Heart right ventricle (tissue), 16 donors: ENCODE measurements around the gene UBASH3B. TPM values are rescaled to one million over a fixed set of nuclear protein-coding genes. Genes with fewer than 3 reads are reported as not detected.

Source experiments
- ATAC-seq, 8 donors: fragments of 200-7000 bp; cut with Tn5 transposase; one replicate each; pipeline ENCODE4 v1.9.1; 2020; ENCODE audit warnings: mild to moderate bottlenecking in 8 of 8, moderate library complexity in 8 of 8, moderate number of reproducible peaks in 1 of 8
- DNase-seq, 2 donors: peaks; one replicate each; pipeline ENCODE4 v3.0.0-alpha.2; 2020
- H3K27ac ChIP-seq, 10 donors: fragments of 200-600 bp; sonication (generic) in 2 of 10; one replicate each; pipeline versions ENCODE4 v1.5.0 to v1.8.0; 2020 to 2022; ENCODE audit warnings: mild to moderate bottlenecking in 3 of 10
- H3K27me3 ChIP-seq, 7 donors: fragments of 200-600 bp; one replicate each; pipeline ENCODE4 v1.8.0; 2021 to 2022; ENCODE audit warnings: mild to moderate bottlenecking in 2 of 7
- H3K36me3 ChIP-seq, 9 donors: fragments of 200-600 bp; sonication (generic) in 1 of 9; one replicate each; pipeline versions ENCODE4 v1.5.0 to v1.8.0; 2020 to 2022; ENCODE audit warnings: mild to moderate bottlenecking in 2 of 9
- H3K4me1 ChIP-seq, 9 donors: fragments of 200-600 bp; sonication (generic) in 1 of 9; one replicate each; pipeline versions ENCODE4 v1.5.0 to v1.8.0; 2020 to 2022; ENCODE audit warnings: mild to moderate bottlenecking in 4 of 9
- H3K4me3 ChIP-seq, 10 donors: fragments of 200-600 bp; sonication (generic) in 2 of 10; one replicate each; pipeline versions ENCODE4 v1.5.0 to v1.8.0; 2020 to 2022; ENCODE audit warnings: mild to moderate bottlenecking in 7 of 10, moderate library complexity in 2 of 10
- H3K9me3 ChIP-seq, 11 donors: fragments of 200-600 bp in 10 of 11; sonication (generic) in 2 of 11; one replicate each; pipeline versions ENCODE4 v1.5.0 to v1.8.0; 2013 to 2022; ENCODE audit warnings: mild to moderate bottlenecking in 2 of 11, control low read depth in 1 of 11, moderate library complexity in 1 of 11
- CTCF ChIP-seq, 9 donors: fragments of 200-600 bp; sonication (generic) in 2 of 9; IDR thresholded peaks; one replicate each; pipeline versions ENCODE4 v1.5.0 to v1.8.0; 2021 to 2022; ENCODE audit warnings: antibody characterized with exemption in 9 of 9, mild to moderate bottlenecking in 5 of 9, moderate library complexity in 1 of 9
- WGBS, 2 donors: extraction: QIAGEN DNeasy Blood & Tissue Kit; methylation state at CpG; one replicate each; pipeline ENCODE4 v1.1.7; 2013; ENCODE audit warnings: inconsistent platforms in 1 of 2; 5-methylcytosine and 5-hydroxymethylcytosine counted together
- intact Hi-C, 10 donors: fragments of 100-400 bp; cut with DNase I; formaldehyde crosslinking; loops; one replicate each; pipeline versions ENCODE4 v1.11.1 to v1.14.2; 2022
- polyA plus RNA-seq, 2 donors: library from polyadenylated mRNA; stranded (reverse); fragments of 200-250 nt; gene quantifications; one replicate each; pipeline ENCODE4 v1.2.3, GENCODE V29; 2013
- total RNA-seq, 10 donors: library from RNA; stranded (reverse); fragmentation: NEBNext Ultra II Directional in 3 of 10; extraction: Animal tissue kit (Norgen Biotek cat#: 25700) in 3 of 10; gene quantifications; one replicate each; pipeline versions ENCODE4 v1.2.1 to v1.2.4, GENCODE V29; 2021 to 2023
- donor health status: Arrhythmogenic right ventricular cardiomyopathy.
- donor health status: ischemic (EF 13 %, LVEDD 7.1; RV severe dilation, severe dysfunction).
- donor health status: healthy with polysubstance abuse.
- donor health status: DM: no; HTN: yes; CAD: no.
- donor health status: DM: no; HTN: no; CAD: no.
- donor health status: ischemic (EF 25% LVEDD 6.9; RV normal size, moderate dysfunction).
- donor health status: ischemic (EF 25% LVEDD 5.7; RV mildly dilated, moderate dysfunction).
- donor health status: healthy.
- donor health status: DM: yes; HTN: yes; CAD: no.
- donor health status: Ischemic cardiomyopathy.
- donor health status: ischemic (EF 35%, LVEDD 5.7; RV mildly dilated, moderate dysfunction).
- donor health status: nonischemic (EF 11% LVEDD 7.7; RV severe dilation, severe dysfunction).
- donor health status: DM: yes; HTN: yes; CAD: no.
- donor health status: PGD.
- donor health status: ischemic (EF 29% LVEDD 5.4; RV normal size, mild dysfunction).
- donor health status: nonischemic (EF 23%, LVEDD 6.1; RV moderate dilation, normal function).

UBASH3B gene
- total and polyA plus RNA-seq, 12 donors, result 0.51 to 8.0 (median 1.5) TPM

- DNase-seq (no peak), ATAC-seq (no peak)
- Histone ChIP-seq H3K27me3 (no peaks in the 10 kb centered on the region), H3K4me3 (no peak overlapping the region), H3K27ac (no peak overlapping the region), H3K9me3 (no peaks in the 10 kb centered on the region), H3K36me3 (no peaks in the 10 kb centered on the region), H3K4me1 (peaks cover 0 to 8% (median 0%) of the 10 kb centered on the region in 9 donors)
- TF ChIP-seq CTCF (IDR thresholded peaks at IDR 0.05), result no peak
- intact Hi-C loops, result no loop called here
- 71% methylated on average over 7 of the region's 7 CpGs for WGBS, 2 donors
Observed at GRCh38 chr11:122764371-122765090, 109.0 kb downstream of the UBASH3B start.

- DNase-seq (no peak), ATAC-seq (no peak)
- Histone ChIP-seq H3K27me3 (no peaks in the 10 kb centered on the region), H3K4me3 (no peak overlapping the region), H3K27ac (no peak overlapping the region), H3K4me1 (peaks cover 0 to 8% (median 0%) of the 10 kb centered on the region in 9 donors), H3K36me3 (no peaks in the 10 kb centered on the region), H3K9me3 (no peaks in the 10 kb centered on the region)
- no peak for TF ChIP-seq CTCF (IDR thresholded peaks at IDR 0.05)
- intact Hi-C loops, result no loop called here
- WGBS, 2 donors, result 94 to 96% methylated on average over 4 of the region's 4 CpGs
Observed at GRCh38 chr11:122765487-122766131, 110.1 kb downstream of the UBASH3B start.

- Histone ChIP-seq H3K4me3 (no peak overlapping the region), H3K27ac (no peak overlapping the region), H3K36me3 (no peaks in the 10 kb centered on the region), H3K27me3 (peaks cover 0 to 8% (median 0%) of the 10 kb centered on the region in 7 donors), H3K9me3 (no peaks in the 10 kb centered on the region), H3K4me1 (peaks cover 0 to 24% (median 2%) of the 10 kb centered on the region in 9 donors)
- 63% methylated on average over 4 of the region's 4 CpGs for WGBS, 2 donors
- ATAC-seq (no peak), DNase-seq (no peak)
- no peak for TF ChIP-seq CTCF (IDR thresholded peaks at IDR 0.05)
- intact Hi-C loops, result no loop called here
Observed at GRCh38 chr11:122769126-122769780, 113.7 kb downstream of the UBASH3B start.

GRCh38 chr11:122772945-122773344 lies 117.4 kb downstream of the UBASH3B start:
- intact Hi-C loops, result no loop called here
- 69 to 73% methylated on average over 7 of the region's 7 CpGs for WGBS, 2 donors
- Histone ChIP-seq H3K27ac (peak overlapping the region in 2 of 10 donors; percentile 24 to 61), H3K4me3 (no peak overlapping the region), H3K4me1 (peaks cover 0 to 48% (median 9%) of the 10 kb centered on the region in 9 donors), H3K9me3 (no peaks in the 10 kb centered on the region), H3K27me3 (peaks cover 0 to 23% (median 0%) of the 10 kb centered on the region in 7 donors), H3K36me3 (no peaks in the 10 kb centered on the region)
- no peak for TF ChIP-seq CTCF (IDR thresholded peaks at IDR 0.05)
- ATAC-seq, result no peak
- no peak for DNase-seq
